GM21360 (cell line): ENCODE results near the gene TJP1.
"Not testable (repeated sequence)": the region's sequence is repeated elsewhere in the genome, so short reads cannot be mapped to it uniquely, and the experiment has no call there.

Source experiments
- ATAC-seq: cut with Tn5 transposase; IDR thresholded peaks from one replicate; pipeline ENCODE4 v1.9.1; 2021; ENCODE audit warnings: mild to moderate bottlenecking, moderate library complexity; ENCODE audit not compliant: unreplicated experiment

Gene TJP1

GRCh38 chr15:29670266-29670665 is 152.0 kb downstream of the TJP1 start:
- no peak for ATAC-seq

GRCh38 chr15:29669823-29670222 is 152.4 kb downstream of the TJP1 start:
- ATAC-seq, result no peak

GRCh38 chr15:29668120-29668602 is 154.1 kb downstream of the TJP1 start:
- ATAC-seq, result no peak

GRCh38 chr15:29666241-29666640 is 156.0 kb downstream of the TJP1 start:
- no peak for ATAC-seq

GRCh38 chr15:29665444-29666003 is 156.7 kb downstream of the TJP1 start:
- ATAC-seq, result no peak

- ATAC-seq, result no peak
Measured at GRCh38 chr15:29664406-29664805, 157.9 kb downstream of the TJP1 start.

- not testable (repeated sequence) for ATAC-seq
Measured at GRCh38 chr15:29657476-29657817, 164.8 kb downstream of the TJP1 start.

- no peak for ATAC-seq
Measured at GRCh38 chr15:29656636-29657475, 165.4 kb downstream of the TJP1 start.

GRCh38 chr15:29652595-29652994 is 169.7 kb downstream of the TJP1 start:
- no peak for ATAC-seq

GRCh38 chr15:29651476-29652233 is 170.6 kb downstream of the TJP1 start:
- ATAC-seq, result no peak
